ENCODE results near the gene MUCL3.
"Not testable (repeated sequence)": the region's sequence is repeated elsewhere in the genome, so short reads cannot be mapped to it uniquely, and the experiment has no call there.

MUCL3 gene

GRCh38 chr6:30947231-30947630, 6.5 kb downstream of the MUCL3 start:
- DNase-seq, result no peak

GRCh38 chr6:30948811-30949210, 8.0 kb downstream of the MUCL3 start:
- DNase-seq, result no peak

GRCh38 chr6:30951907-30952469, 11.2 kb downstream of the MUCL3 start:
- DNase-seq, result no peak

GRCh38 chr6:30954631-30955366, 14.0 kb downstream of the MUCL3 start:
- DNase-seq, result no peak

GRCh38 chr6:30955367-30956042, 14.7 kb downstream of the MUCL3 start:
- DNase-seq, result peak; percentile 90

GRCh38 chr6:30957716-30958115, 16.9 kb downstream of the MUCL3 start:
- no peak for DNase-seq

- DNase-seq, result no peak
These were observed 20.3 kb downstream of the MUCL3 start for GRCh38 chr6:30960907-30961673.

GRCh38 chr6:30962716-30963115, 21.9 kb downstream of the MUCL3 start:
- DNase-seq, result no peak

GRCh38 chr6:30963641-30964040, 22.9 kb downstream of the MUCL3 start:
- no peak for DNase-seq

GRCh38 chr6:30964075-30964474, 23.3 kb downstream of the MUCL3 start:
- no peak for DNase-seq

- DNase-seq, result no peak
These were observed 24.4 kb downstream of the MUCL3 start for GRCh38 chr6:30965140-30965601.

- DNase-seq, result no peak
These were observed 25.4 kb downstream of the MUCL3 start for GRCh38 chr6:30966154-30966553.

GRCh38 chr6:30969171-30969570, 28.4 kb downstream of the MUCL3 start:
- not testable (repeated sequence) for DNase-seq

- DNase-seq, result no peak
These were observed 30.2 kb downstream of the MUCL3 start for GRCh38 chr6:30970946-30971345.

GRCh38 chr6:30972816-30973215, 32.0 kb downstream of the MUCL3 start:
- no peak for DNase-seq

GRCh38 chr6:30974490-30975252, 33.9 kb downstream of the MUCL3 start:
- DNase-seq, result no peak

GRCh38 chr6:30979141-30979540, 38.4 kb downstream of the MUCL3 start:
- DNase-seq, result no peak

GRCh38 chr6:30979690-30980089, 38.9 kb downstream of the MUCL3 start:
- no peak for DNase-seq

GRCh38 chr6:30981942-30982772, 41.4 kb downstream of the MUCL3 start:
- no peak for DNase-seq

- DNase-seq, result no peak
These were observed 42.7 kb downstream of the MUCL3 start, which contains the start of gene MUC21 for GRCh38 chr6:30983439-30983838. TSS of gene MUC21 (plus strand) at chr6:30983718. CDS start at chr6:30983959, 241 bp downstream.

GRCh38 chr6:30985490-30985889, 44.7 kb downstream of the MUCL3 start:
- DNase-seq, result no peak
